Stimulated activated CD8-positive, alpha-beta memory T cell treated with anti-CD3 and anti-CD28 coated beads, Interleukin-15, amount 100 ng/mL, for 48 hours (primary cell): ENCODE data around the gene SZT2.
"Not testable (repeated sequence)": the region's sequence is repeated elsewhere in the genome, so short reads cannot be mapped to it uniquely, and the experiment has no call there.

Experiments used
- DNase-seq, 2 donors: peaks; one replicate each; pipeline ENCODE4 v3.0.0-alpha.2; 2020; ENCODE audit warnings: low read depth in 2 of 2

Gene SZT2

GRCh38 chr1:43491061-43491460 lies 101.4 kb downstream of the SZT2 start:
- no peak for DNase-seq

- DNase-seq, result no peak
Observed at GRCh38 chr1:43492826-43493225, 103.1 kb downstream of the SZT2 start.

GRCh38 chr1:43493661-43494450 lies 104.2 kb downstream of the SZT2 start:
- DNase-seq, result no peak

- no peak for DNase-seq
Observed at GRCh38 chr1:43495204-43495603, 105.5 kb downstream of the SZT2 start.

- no peak for DNase-seq
Observed at GRCh38 chr1:43499898-43500297, 110.2 kb downstream of the SZT2 start.

GRCh38 chr1:43501806-43502205 lies 112.1 kb downstream of the SZT2 start:
- DNase-seq, result not testable (repeated sequence)

- no peak for DNase-seq
Observed at GRCh38 chr1:43503534-43503933, 113.8 kb downstream of the SZT2 start.
